Astrocyte (in vitro differentiated cells and primary cell): ENCODE results near the gene ZFR.

Experiments used
- EZH2 ChIP-seq: IDR thresholded peaks from 2 replicates; pipeline ENCODE4 v1.6.1; 2012; ENCODE audit warnings: mild to moderate bottlenecking, low read length, inconsistent platforms; ENCODE audit not compliant: insufficient read depth
- TF ChIP-seq, protein P1 (sequence below): IDR thresholded peaks from 2 replicates; pipeline ENCODE4 v1.5.1; 2011; ENCODE audit warnings: low read depth, mild to moderate bottlenecking, inconsistent platforms, low read length, moderate library complexity; ENCODE audit not compliant: insufficient read depth

DNA sequence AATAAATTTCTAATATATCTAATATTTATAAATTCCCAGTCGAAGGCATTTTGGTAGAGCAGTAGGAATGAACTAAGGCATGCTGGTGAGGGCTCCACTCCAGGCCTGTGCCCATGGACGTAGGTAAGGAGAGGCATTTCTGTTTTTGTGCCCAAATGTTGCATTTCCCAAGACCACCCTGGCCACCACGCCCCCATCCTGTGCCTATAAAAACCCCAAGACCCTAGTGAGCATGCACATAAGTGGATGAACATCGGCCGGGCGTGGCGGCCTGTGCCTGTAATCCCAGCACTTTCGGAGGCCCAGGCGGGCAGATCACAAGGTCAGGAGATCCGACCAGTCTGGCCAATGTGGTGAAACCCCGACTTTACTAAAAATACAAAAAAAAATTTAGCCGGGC, 121.7 kb downstream of the ZFR start:
- TF ChIP-seq, protein P1, sequence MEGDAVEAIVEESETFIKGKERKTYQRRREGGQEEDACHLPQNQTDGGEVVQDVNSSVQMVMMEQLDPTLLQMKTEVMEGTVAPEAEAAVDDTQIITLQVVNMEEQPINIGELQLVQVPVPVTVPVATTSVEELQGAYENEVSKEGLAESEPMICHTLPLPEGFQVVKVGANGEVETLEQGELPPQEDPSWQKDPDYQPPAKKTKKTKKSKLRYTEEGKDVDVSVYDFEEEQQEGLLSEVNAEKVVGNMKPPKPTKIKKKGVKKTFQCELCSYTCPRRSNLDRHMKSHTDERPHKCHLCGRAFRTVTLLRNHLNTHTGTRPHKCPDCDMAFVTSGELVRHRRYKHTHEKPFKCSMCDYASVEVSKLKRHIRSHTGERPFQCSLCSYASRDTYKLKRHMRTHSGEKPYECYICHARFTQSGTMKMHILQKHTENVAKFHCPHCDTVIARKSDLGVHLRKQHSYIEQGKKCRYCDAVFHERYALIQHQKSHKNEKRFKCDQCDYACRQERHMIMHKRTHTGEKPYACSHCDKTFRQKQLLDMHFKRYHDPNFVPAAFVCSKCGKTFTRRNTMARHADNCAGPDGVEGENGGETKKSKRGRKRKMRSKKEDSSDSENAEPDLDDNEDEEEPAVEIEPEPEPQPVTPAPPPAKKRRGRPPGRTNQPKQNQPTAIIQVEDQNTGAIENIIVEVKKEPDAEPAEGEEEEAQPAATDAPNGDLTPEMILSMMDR, result no peak
- no peak for TF ChIP-seq EZH2
